ENCODE data around the gene SYTL2. TPM values are rescaled to one million over a fixed set of nuclear protein-coding genes. Genes with fewer than 3 reads are reported as not detected.
A peak's percentile ranks its signal among the peaks of the same experiment; 100 is the strongest.

Gene SYTL2
- total and polyA plus RNA-seq, 2 donors (not counting 1 experiment from before 2014, with no cell fraction given) = 165 to 387 TPM

DNA sequence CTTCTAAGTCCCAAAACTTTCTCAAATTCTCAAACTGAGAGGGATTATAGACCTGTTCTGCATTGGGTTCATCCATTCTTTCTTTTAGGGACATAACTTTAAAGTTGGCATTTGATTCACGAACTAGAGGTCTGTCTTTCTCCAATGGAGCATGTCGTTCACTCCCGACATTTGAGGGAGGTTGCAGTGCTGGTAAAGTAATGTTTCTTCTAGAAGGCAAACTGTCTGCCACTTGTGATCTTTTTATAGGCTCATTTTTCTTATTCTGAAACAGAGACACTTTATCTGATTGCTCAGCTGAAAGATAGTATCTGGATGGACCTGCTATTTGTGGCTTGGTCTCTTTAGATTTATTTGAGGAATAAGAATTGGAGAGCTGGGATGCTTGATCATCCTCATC lies 84.6 kb downstream of the SYTL2 start:
- no peak overlapping the region for H3K9ac ChIP-seq (ENCODE audit: insufficient read depth, low read length)
- no peak overlapping the region for H2AFZ ChIP-seq (ENCODE audit: low read length)
- H3K4me1 ChIP-seq (ENCODE audit: control insufficient read depth, extremely low read depth, insufficient read depth, low read length) = peaks cover 4% of the 10 kb centered on the region
- no peaks in the 10 kb centered on the region for H4K20me1 ChIP-seq (ENCODE audit: control insufficient read depth, extremely low read depth, insufficient read depth, low read length)
- no peaks in the 10 kb centered on the region for H3K36me3 ChIP-seq (ENCODE audit: control insufficient read depth, insufficient read depth, low read length)
- DNase-seq (ENCODE audit: low read depth in 2 of 2) = no peak
- H3K79me2 ChIP-seq (ENCODE audit: control insufficient read depth, insufficient read depth, low read length) = no peaks in the 10 kb centered on the region
- no peak for TF ChIP-seq CTCF (conservative IDR thresholded peaks at IDR 0.05 in 1 of 2, IDR thresholded peaks at IDR 0.05 in 1 of 2; ENCODE audit: low read depth in 1 of 2, low read length in 2 of 2)
- TF ChIP-seq EZH2 (IDR thresholded peaks at IDR 0.05; ENCODE audit: low read length, missing control alignments) = no peak
- H3K27me3 ChIP-seq (ENCODE audit: control insufficient read depth, insufficient read depth, low read length) = no peaks in the 10 kb centered on the region
- H3K27ac ChIP-seq (ENCODE audit: insufficient read depth, low read length) = no peak overlapping the region
- H3K4me3 ChIP-seq (replicated peaks in 1 of 4; ENCODE audit: control extremely low read depth in 1 of 4, insufficient read depth in 1 of 4, low read depth in 3 of 4, low read length in 4 of 4) = no peak overlapping the region
- H3K9me3 ChIP-seq (ENCODE audit: control insufficient read depth, insufficient read depth, low read depth, low read length) = no peaks in the 10 kb centered on the region
- H3K4me2 ChIP-seq (ENCODE audit: extremely low read depth, insufficient read depth, low read length) = no peak overlapping the region

DNA sequence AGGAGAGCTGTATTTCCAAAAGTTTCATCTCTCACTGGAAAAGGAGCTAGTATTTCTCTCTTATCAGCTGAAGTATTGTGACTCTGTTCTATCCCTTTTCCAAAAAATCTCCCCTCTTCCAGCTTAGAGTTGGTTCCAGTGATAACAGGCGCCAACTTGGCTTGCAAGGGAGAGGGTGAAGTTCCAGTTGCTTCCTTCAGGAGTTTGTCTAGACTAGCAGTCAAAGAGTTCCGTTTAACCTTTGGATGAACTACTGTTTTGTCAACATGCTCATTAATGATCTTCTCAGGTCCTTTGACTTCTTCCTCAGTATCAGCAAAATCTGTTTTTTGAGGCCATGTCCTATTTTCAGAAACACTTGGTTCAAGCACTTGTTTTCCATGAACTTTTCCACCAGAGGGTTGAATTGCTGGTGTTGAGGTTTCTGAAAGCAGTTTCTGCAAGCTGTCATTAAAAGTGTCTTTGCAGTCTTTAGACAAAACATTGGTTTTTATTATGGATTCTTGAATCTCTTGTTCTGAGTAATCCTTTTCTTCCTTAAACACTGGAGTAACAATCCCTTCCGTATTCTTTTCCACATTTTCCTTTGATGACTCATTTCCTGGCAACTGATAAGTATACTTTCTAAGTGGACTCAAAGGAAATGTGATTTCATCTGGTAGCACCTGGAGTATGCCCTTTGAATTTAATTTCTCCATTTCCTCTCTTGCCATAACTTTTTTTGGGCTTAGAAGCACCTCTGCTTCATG lies 85.3 kb downstream of the SYTL2 start:
- TF ChIP-seq CTCF (conservative IDR thresholded peaks at IDR 0.05 in 1 of 2, IDR thresholded peaks at IDR 0.05 in 1 of 2; ENCODE audit: low read depth in 1 of 2, low read length in 2 of 2) (no peak), EZH2 (IDR thresholded peaks at IDR 0.05; ENCODE audit: low read length, missing control alignments) (no peak)
- H3K79me2 ChIP-seq (ENCODE audit: control insufficient read depth, insufficient read depth, low read length) = no peaks in the 10 kb centered on the region
- H3K4me3 ChIP-seq (replicated peaks in 1 of 4; ENCODE audit: control extremely low read depth in 1 of 4, insufficient read depth in 1 of 4, low read depth in 3 of 4, low read length in 4 of 4) = no peak overlapping the region
- H3K27me3 ChIP-seq (ENCODE audit: control insufficient read depth, insufficient read depth, low read length) = no peaks in the 10 kb centered on the region
- peak overlapping the region; percentile 30 for H3K27ac ChIP-seq (ENCODE audit: insufficient read depth, low read length)
- DNase-seq (ENCODE audit: low read depth in 2 of 2) = peak; percentile 88 to 97
- H2AFZ ChIP-seq (ENCODE audit: low read length) = no peak overlapping the region
- H3K36me3 ChIP-seq (ENCODE audit: control insufficient read depth, insufficient read depth, low read length) = no peaks in the 10 kb centered on the region
- H3K4me1 ChIP-seq (ENCODE audit: control insufficient read depth, extremely low read depth, insufficient read depth, low read length) = peaks cover 4% of the 10 kb centered on the region
- no peaks in the 10 kb centered on the region for H3K9me3 ChIP-seq (ENCODE audit: control insufficient read depth, insufficient read depth, low read depth, low read length)
- no peaks in the 10 kb centered on the region for H4K20me1 ChIP-seq (ENCODE audit: control insufficient read depth, extremely low read depth, insufficient read depth, low read length)
- peak overlapping the region; percentile 16 for H3K4me2 ChIP-seq (ENCODE audit: extremely low read depth, insufficient read depth, low read length)
- no peak overlapping the region for H3K9ac ChIP-seq (ENCODE audit: insufficient read depth, low read length)

GRCh38 chr11:85724748-85725465 lies 86.0 kb downstream of the SYTL2 start:
- H3K9ac ChIP-seq (ENCODE audit: insufficient read depth, low read length) = no peak overlapping the region
- no peaks in the 10 kb centered on the region for H3K36me3 ChIP-seq (ENCODE audit: control insufficient read depth, insufficient read depth, low read length)
- H3K4me2 ChIP-seq (ENCODE audit: extremely low read depth, insufficient read depth, low read length) = no peak overlapping the region
- H3K4me1 ChIP-seq (ENCODE audit: control insufficient read depth, extremely low read depth, insufficient read depth, low read length) = peaks cover 6% of the 10 kb centered on the region
- DNase-seq (ENCODE audit: low read depth in 2 of 2) = no peak
- H3K79me2 ChIP-seq (ENCODE audit: control insufficient read depth, insufficient read depth, low read length) = no peaks in the 10 kb centered on the region
- no peak overlapping the region for H3K27ac ChIP-seq (ENCODE audit: insufficient read depth, low read length)
- H3K27me3 ChIP-seq (ENCODE audit: control insufficient read depth, insufficient read depth, low read length) = no peaks in the 10 kb centered on the region
- no peaks in the 10 kb centered on the region for H3K9me3 ChIP-seq (ENCODE audit: control insufficient read depth, insufficient read depth, low read depth, low read length)
- TF ChIP-seq EZH2 (IDR thresholded peaks at IDR 0.05; ENCODE audit: low read length, missing control alignments) = no peak
- no peak for TF ChIP-seq CTCF (conservative IDR thresholded peaks at IDR 0.05 in 1 of 2, IDR thresholded peaks at IDR 0.05 in 1 of 2; ENCODE audit: low read depth in 1 of 2, low read length in 2 of 2)
- H3K4me3 ChIP-seq (replicated peaks in 1 of 4; ENCODE audit: control extremely low read depth in 1 of 4, insufficient read depth in 1 of 4, low read depth in 3 of 4, low read length in 4 of 4) = no peak overlapping the region
- H2AFZ ChIP-seq (ENCODE audit: low read length) = no peak overlapping the region
- H4K20me1 ChIP-seq (ENCODE audit: control insufficient read depth, extremely low read depth, insufficient read depth, low read length) = no peaks in the 10 kb centered on the region
